NCI-H524 (cell line): ENCODE data around the gene SLC28A1.
"Not testable (repeated sequence)": the region's sequence is repeated elsewhere in the genome, so short reads cannot be mapped to it uniquely, and the experiment has no call there.

Source experiments
- DNase-seq, 2 experiments: peaks; one replicate each; lab custom pipeline; 2025; lab: John Stamatoyannopoulos, UW

SLC28A1 gene

GRCh38 chr15:84970843-84971242 is 86.4 kb downstream of the SLC28A1 start:
- no peak for DNase-seq

GRCh38 chr15:84973492-84974460 is 89.3 kb downstream of the SLC28A1 start:
- no peak for DNase-seq

GRCh38 chr15:84975871-84976351 is 91.4 kb downstream of the SLC28A1 start:
- no peak for DNase-seq

- no peak for DNase-seq
These were observed 92.4 kb downstream of the SLC28A1 start for GRCh38 chr15:84976746-84977345.

- DNase-seq = no peak
These were observed 95.2 kb downstream of the SLC28A1 start for GRCh38 chr15:84979651-84980050.

- peak; percentile 87 to 88 for DNase-seq
These were observed 96.0 kb downstream of the SLC28A1 start for GRCh38 chr15:84980196-84981053.

GRCh38 chr15:84981054-84981710 is 96.7 kb downstream of the SLC28A1 start:
- DNase-seq = peak; percentile 89 to 97

- DNase-seq = peak in 1 of 2 experiments; percentile 43
These were observed 97.3 kb downstream of the SLC28A1 start, which contains the start of gene PDE8A for GRCh38 chr15:84981711-84982300. TSS of gene PDE8A (plus strand) at chr15:84981856. CDS start at chr15:84982163, 307 bp downstream.

- DNase-seq = peak in 1 of 2 experiments; percentile 43
These were observed 97.9 kb downstream of the SLC28A1 start for GRCh38 chr15:84982301-84982920.

- no peak for DNase-seq
These were observed 98.8 kb downstream of the SLC28A1 start for GRCh38 chr15:84983294-84983693.

- DNase-seq = no peak
These were observed 99.2 kb downstream of the SLC28A1 start for GRCh38 chr15:84983711-84984110.

- no peak for DNase-seq
These were observed 100.7 kb downstream of the SLC28A1 start for GRCh38 chr15:84985158-84985557.

GRCh38 chr15:84987351-84987750 is 102.9 kb downstream of the SLC28A1 start:
- not testable (repeated sequence) for DNase-seq

GRCh38 chr15:84987949-84988624 is 103.6 kb downstream of the SLC28A1 start:
- no peak for DNase-seq

GRCh38 chr15:84988909-84989644 is 104.6 kb downstream of the SLC28A1 start:
- no peak for DNase-seq

GRCh38 chr15:84990507-84990906 is 106.0 kb downstream of the SLC28A1 start:
- DNase-seq = no peak

- DNase-seq = no peak
These were observed 106.7 kb downstream of the SLC28A1 start for GRCh38 chr15:84991014-84991712.

GRCh38 chr15:84992157-84992944 is 107.9 kb downstream of the SLC28A1 start:
- no peak for DNase-seq
